ENCODE data around the gene TECPR2.

- TF ChIP-seq ATF6 (CRISPR knock-in tag; IDR thresholded peaks at IDR 0.05) (no peak), ESRRA (CRISPR knock-in tag; IDR thresholded peaks at IDR 0.05; ENCODE audit: borderline replicate concordance) (no peak), JAZF1 (CRISPR knock-in tag; IDR thresholded peaks at IDR 0.05) (no peak)
Observed at GRCh38 chr14:102396521-102396920, 33.8 kb downstream of the TECPR2 start.
